Measurements from ENCODE around the gene ACSF2.
A peak's percentile ranks its signal among the peaks of the same experiment; 100 is the strongest.

The ACSF2 gene

DNA sequence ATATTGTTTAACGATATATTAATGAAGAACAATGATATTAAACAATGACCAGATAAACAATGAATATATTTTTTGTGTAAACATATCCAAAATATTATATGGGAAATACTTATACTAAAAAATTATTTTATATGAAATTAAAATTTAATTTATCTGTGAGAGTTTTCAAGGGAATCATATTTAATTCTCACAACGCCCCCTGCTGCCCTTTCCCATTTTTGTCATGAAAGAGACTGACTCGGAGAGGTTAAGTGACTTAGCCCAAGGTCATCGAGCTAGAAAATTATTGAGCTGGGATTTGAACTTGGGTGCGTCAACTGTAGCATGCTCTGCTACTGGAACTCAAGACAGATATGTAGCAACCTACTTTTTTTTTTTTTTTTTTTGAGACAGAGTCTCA is 75.0 kb downstream of the ACSF2 start:
- DNase-seq (ENCODE audit: low read depth), result no peak

DNA sequence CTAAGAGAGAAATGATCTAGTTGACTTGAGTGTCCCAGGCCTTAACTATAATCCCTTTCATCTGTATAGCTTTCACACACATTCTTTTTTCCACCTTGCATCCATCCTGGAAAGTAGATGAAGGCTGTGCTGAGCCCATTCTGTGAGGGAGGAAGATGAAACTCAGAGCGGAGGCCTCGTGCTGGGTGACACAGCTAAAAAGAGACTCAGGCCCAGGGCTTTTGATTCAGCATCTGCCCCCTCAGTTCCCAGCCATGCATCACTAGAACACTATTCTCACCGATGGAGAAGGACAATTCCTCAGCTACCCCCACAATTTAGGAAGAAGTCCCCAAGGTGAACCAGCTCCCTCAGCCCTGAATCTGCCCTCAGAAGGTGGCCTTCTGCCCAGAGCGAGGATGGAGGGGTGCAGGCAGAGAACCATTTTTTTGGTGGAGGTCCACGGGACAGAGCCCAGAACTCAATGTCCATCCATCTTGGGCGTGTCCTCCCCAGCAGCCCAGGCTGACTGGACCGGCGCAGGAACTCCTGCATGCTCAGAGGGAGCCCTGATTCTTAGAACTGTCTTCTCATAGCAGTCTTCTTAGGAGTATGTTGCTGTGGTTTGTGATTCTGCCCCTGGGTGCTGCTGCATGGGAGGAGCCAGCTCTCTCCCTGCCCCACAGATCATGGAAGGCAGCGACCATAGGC is 76.4 kb downstream of the ACSF2 start:
- DNase-seq (ENCODE audit: low read depth), result no peak

DNA sequence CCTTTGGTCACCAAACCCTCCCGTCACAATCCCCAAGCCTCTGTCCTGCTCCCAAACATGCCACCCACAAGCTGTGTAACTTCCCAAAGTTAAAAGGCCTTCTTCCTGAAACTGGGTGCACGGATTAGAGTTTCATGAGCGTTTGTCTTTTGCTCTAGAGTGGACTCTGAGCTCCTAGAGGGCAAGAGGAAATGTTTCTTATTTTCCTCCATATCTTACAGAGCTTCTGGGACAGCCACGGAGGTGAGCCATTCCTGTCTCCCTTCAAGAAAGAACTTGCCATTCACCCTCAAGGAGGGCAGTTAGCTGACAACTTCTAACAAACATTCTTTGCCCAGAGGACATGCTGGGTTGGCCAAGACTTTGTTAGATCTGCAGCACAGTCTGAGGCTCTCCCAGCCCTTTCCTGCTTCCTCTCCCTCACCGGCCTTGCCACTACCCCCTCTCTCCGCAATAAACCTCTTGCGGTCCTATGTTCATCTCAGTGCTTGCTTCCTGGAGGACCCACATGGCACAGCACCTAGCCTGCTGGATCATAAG is 79.6 kb downstream of the ACSF2 start:
- DNase-seq (ENCODE audit: low read depth), result no peak

DNA sequence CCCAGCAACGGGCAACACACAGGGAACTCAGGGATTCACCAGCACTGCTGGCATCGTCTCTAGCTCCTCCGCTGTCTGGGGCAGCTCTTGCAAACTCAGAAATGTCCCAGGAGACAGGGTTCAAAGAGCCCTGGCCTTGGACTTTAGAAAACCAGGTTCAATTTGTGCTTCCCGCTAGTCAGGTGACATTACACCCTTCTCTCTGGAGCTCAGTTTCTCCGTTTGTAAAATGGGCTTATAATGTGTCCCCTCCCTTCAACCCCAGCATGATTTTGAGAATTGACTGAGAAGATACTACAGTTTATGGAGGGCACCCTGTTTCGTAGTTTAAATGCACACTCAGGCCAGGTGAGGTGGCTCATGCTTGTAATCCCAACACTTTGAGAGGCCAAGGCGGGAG is 80.3 kb downstream of the ACSF2 start:
- DNase-seq (ENCODE audit: low read depth), result no peak

DNA sequence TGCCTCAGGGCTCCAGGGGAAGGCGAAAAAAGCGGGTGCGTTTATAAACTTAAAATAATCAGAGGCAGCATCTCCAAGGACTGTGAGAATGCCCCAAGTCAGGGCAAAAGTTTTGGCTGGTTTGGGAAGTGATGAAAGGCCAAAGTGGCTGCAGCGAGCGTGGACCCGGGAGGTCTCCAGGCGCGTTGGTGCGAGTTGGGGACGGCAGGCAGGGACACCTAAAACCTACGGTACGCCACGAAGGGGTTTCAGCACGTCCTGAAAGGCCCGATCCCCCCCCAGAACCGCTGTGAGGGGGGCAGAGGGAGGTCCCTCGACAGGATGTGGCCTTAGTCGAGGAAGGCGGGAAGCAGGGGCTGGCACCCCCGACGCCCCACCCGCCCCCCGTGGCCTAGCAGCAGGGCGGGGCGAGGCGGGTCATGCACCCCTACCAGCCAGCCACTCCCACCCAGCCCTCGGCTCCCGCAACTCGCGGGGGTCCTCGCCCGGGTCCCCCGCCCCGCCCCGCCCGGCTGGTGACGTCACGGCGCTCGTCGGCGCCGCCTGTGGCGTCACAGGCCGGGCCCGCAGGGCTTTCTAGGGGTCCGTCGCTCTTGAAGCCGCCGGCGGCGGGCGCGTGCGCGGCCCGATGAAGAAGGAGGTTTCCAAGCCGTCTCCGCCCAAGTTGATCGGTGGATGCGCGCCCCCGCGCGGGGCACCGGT is 82.0 kb downstream of the ACSF2 start, which contains the start of gene MYCBPAP:
Gene MYCBPAP (plus strand): TSS at position 569 of the 702 bp plus-strand sequence. CDS start 236 bp downstream, outside the sequence.
- peak; percentile 48 for DNase-seq (ENCODE audit: low read depth)

DNA sequence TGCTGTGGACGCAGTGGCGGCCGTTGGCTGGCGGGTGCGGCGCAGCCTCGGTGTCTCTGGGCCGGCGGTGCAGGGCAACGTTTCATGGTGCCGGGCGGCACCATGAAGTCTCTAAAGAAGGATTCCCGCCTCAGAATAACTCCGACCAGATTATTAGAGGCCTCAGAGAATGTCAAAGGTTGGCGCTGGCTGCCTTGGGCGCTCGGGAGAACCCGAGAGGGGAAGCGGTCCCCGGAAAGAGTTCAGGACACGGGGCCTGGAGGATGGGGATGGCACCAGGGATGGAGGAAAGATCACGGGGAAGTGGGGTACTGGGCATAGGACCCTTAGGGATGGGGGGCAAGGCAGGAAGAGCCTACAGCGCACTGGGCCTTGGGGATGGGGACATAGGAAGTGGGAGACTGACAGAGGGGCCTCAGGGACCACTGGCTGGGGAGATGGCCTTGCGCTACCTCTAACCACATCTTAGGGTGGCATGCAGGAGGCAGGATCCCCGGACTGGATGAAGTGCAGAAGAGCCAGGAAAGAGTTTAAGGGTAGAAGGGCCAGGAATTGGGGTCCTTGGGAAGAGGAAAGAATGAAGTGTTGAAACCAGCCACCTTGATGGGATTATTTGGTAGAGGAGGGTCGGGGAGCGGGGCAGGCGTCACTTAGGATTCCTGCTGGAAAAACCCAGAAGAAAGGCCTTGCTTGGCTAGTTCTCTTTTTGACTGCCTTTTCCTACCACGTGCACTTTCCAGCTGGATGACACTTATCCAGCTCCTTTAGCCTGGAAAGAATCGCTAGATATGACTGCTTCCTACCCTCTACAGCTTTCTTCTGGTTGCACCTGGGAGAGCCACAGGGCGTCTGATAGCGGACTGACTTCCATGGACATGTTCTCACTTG is 82.8 kb downstream of the ACSF2 start:
- DNase-seq (ENCODE audit: low read depth), result no peak

DNA sequence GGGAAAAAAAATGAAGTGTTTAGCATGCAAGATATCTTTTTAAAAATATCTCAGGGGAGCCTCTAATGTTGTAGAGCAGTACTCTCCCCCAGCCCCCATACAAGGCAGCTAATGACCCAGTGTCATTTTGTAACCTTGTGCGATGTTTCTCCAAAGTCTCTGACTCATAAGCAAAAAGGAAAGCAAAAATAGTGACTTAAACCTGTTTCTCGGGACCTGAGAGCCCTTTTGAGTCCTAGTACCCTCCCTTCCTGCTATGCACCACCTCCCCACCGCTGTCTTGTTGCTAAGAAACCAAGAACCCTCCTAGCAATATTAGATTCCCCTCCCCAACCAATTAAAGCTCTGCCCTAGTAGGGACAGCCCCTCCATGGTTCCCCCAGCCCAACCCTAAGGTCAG is 85.0 kb downstream of the ACSF2 start:
- no peak for DNase-seq (ENCODE audit: low read depth)

DNA sequence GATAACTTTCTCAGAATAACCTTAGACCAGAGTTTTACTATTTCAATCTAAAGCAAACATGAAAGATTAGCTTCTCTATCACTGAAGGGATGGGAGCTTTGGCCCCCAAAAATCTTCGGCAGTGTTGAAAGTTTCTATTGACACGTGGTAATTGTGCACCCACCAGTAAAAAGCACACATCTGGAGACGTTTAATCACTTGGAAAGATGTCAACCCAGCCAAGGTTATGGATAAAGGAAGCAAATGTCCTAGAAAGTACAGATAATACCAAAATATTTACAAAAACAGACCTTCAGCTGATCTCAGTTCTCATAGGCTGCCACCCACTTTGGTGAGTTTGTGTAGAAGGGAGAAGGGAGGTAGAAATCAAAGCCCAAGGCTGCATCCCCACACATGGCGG is 87.5 kb downstream of the ACSF2 start:
- no peak for DNase-seq (ENCODE audit: low read depth)

DNA sequence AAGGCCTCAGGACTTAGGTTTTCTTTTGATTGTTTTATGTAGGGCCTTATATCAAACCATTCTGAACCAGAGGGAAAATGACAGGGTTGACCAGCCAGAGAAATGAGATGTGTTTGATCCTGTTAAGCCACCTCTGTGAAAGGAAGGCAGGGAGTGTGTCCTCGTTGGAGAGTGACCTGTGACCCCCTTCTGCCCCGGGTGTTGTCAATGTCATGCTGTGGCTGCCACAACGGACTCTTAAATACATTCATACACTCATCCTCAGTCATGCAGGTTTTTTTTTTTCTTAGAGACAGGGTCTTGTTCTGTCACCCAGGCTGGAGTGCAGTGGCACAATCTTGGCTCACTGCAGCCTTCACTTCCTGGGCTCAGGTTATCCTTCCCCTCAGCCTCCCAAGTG is 88.4 kb downstream of the ACSF2 start:
- DNase-seq (ENCODE audit: low read depth), result no peak

DNA sequence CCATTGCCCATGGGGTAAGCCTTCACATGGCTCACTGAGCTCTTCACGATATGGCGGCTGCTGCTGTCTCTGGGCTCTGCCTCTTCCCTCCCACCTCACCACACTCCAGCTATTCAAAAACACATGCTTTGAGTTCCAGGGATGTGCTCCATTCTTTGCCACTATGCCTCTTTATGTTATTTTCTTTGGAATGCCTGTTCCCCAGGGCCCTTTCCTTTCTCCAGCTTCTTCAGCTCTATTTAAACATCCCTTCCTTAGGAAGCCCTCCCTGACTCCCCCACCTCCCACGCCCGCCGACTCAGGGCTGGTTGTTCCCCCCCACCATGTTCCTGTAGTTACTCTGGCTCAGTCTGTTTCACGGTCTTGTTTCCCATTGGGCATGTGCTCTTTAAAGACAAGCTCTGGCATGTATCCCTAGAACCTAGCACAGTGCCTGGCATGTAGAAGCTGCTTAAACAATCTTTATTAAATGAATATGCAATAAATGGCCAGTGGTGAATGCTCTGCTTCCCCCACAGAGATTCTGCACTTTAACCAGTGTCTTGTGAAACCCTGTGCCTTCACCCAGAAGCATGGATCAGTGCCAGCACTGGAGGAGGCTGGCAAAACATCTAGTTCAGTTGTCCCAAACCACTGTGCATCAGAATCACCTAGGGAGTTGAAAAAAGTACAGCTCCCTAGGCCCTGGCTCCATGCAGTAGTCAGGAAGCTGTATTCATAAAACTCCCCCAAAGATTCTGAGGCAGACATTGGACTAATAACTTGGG is 89.1 kb downstream of the ACSF2 start:
- no peak for DNase-seq (ENCODE audit: low read depth)

DNA sequence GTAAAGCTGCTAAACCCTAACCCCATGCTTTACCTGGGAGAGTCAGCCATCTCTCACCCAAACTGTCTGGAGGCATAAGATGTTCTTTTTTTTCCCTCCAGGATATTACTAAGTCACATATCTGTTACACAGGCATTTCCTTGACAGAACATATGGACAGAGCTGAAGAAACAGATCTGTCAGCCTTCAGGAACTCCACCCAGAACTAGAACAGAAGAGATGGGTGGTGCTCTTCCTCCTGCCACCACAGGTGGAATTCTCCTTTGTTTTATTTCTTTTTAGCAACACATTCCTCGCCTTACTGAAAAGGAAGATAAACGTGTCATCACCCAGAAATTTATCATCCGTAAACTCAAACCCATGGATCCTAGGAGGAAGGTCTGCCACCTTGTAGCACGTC is 91.0 kb downstream of the ACSF2 start:
- DNase-seq (ENCODE audit: low read depth), result no peak

DNA sequence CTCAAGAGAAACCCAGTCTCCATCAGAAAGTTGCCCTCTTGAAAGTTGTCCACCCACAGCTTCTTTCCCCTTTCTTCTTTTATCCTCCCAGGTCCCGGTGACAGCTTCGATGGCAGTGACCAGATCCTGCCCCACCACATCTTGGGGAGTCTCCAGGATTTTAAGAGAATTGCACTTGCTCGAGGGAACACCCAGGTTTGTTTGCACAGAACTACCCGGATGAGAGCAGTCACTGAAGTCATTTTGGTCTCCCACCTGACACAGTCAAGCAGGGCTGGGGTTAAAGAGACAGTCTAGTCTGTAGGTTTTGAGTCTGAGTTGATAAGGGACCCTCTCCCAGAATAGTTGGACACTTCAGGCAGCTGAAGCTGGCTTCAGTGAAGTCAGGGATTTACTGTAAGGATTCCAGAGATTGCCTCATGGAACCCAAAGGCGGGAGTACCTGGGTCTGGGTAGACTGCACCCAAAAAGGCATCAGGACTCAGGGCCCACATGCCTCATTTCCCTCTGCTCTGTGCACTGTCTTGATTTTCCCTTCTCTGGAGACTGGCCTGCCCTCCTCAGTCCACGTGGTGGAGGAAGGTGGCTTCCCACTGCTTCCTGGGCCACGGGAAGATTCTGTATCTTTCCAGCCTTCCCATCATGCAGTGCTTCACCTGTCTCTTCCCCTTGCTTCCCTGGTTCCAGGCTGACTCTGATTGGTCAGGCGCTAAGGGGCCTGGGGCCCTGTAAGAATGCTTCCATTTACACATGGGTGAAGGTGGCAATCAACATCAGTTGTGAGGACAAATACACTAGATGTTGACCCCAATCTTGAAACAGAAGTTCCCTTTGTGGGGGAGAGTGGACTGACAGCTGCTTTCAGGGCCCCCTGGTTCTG is 91.7 kb downstream of the ACSF2 start:
- DNase-seq (ENCODE audit: low read depth), result no peak

DNA sequence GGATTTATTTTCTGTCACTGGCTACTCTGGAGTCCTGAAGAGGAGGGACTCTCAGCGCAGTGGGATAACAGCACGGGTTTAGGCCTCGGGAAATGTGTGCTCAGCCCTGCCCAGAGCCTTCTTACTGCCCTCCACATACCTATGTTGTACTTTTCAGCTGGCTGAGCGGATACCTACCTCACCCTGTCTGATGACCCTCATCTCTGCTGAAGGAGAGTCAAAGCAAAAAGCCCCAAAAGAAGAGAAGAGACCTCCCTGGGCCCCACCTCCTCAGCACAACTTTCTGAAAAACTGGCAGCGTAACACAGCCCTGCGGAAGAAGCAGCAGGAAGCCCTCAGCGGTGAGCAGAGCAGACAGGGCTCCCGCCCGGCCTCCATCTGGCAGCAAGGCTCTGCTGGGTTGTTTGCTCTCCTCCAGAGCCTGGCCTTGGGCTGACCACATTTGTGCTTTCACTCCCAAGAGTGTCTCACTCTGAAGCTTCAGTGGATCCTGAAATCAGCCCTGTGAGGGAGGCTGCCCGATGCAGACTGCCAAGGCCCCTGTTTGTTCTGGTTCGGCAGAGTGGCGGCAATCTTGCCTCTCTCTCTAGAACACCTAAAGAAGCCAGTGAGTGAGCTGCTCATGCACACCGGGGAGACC is 92.5 kb downstream of the ACSF2 start:
- DNase-seq (ENCODE audit: low read depth), result no peak

DNA sequence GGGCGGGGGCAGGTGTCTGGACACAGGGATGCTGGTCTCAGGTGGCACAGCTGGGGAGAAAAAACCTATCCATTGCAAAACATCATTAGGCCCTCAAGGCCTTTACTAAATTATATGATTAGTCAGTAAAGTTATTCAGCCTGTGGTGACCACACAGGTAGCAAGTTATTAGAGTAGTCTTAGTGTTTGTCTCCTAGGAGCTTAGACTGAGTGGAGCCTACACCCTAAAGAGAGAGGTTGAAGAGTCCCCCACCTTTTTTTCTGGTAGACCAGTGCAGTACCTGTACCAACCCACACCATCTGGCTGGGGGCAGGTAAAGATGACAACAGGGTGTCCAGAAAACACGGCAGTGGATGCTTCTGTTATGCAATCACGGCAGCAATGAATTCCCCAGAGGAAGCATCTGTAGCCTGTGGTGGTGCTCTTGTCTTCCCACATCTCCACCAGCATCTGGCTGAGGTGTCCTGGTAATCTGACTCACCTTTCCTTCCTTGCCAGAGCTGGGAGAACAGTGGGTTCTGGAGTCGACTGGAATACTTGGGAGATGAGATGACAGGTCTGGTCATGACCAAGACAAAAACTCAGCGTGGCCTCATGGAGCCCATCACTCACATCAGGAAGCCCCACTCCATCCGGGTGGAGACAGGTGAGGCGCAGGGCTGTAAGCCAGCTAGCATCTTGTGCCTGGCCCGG is 93.3 kb downstream of the ACSF2 start:
- no peak for DNase-seq (ENCODE audit: low read depth)

DNA sequence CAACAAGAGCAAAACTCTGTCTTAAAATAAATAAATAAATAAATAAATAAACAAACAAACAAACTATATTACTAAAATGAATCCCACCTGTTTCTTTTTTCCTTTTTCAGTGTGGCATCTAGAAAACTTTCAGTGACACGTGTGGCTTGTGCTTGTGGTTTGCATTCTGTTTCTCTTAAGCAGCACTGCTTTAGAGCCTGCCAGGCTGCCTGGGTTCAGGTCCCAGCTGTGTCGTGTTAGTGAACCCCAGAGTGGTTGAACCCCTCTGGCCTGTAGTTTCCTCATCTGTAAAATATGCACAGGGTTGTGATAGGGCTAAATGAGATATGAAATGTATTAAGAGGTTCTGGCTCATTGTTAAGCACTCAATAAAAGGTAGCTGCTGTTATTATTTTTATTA is 94.5 kb downstream of the ACSF2 start:
- no peak for DNase-seq (ENCODE audit: low read depth)

DNA sequence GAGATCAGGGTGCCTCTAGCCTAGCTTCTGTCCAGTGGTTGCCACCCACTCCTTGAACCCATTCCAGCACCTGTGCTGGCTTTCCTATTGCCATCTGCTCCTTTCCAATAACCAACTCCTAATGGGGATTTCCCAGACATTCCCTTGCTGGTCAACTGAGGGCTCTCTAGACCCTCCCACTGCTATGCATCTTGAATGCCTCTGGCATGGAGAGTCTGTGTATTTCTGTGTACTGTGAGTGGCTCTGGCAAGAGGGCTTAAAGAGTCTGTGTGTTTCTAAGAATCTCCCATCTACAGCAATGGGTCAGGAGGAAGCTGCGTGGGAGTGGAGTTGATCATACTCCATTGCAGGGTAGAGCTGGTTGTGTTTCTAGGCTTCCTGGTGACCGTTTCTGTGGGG is 95.5 kb downstream of the ACSF2 start:
- no peak for DNase-seq (ENCODE audit: low read depth)

DNA sequence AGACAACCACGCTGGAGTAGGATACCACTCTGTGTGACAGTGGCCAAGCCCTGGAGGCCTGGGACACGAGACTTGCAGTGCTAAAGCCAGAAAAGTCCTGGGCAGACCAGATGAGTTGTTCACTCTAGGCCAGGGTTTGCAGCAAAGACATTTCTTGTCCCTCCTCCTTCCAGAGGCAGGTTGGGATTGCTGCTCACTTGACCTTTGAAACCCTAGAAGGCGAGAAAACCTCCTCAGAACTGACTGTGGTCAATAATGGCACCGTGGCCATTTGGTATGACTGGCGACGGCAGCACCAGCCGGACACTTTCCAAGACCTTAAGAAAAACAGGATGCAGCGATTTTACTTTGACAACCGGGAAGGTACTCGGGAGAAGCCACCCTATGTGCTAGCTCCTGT is 96.7 kb downstream of the ACSF2 start:
- no peak for DNase-seq (ENCODE audit: low read depth)

DNA sequence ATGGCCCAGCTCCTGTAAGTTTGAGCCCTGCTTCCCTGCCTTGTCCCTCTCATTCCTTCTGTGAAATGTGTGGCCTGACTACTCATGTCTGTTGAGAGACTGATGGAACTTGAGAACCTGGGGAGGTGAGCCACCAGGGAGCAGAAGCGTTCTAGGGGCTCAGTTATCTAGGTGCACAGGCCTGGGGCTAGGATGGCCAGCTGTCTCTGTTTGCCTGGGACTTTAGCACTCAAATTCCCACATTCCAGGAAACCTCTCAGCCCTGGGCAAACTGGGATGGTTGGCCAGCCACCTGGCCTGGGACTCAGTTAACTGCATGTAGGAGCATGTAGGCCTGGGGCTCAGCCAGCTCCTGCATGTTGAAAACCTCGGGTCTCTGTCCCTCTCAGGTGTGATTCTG is 97.2 kb downstream of the ACSF2 start:
- DNase-seq (ENCODE audit: low read depth), result no peak
